Posterior cingulate gyrus (tissue), 11 donors: ENCODE results near the gene MYO3B.
"Not testable (repeated sequence)": the region's sequence is repeated elsewhere in the genome, so short reads cannot be mapped to it uniquely, and the experiment has no call there.

ENCODE experiments used
- DNase-seq, 10 donors: peaks; one replicate each; pipeline versions ENCODE4 v3.0.0 to v3.0.0-alpha.2; 2020 to 2021; ENCODE audit warnings: mixed read lengths in 3 of 10
- intact Hi-C: fragments of 100-400 bp; cut with DNase I; formaldehyde crosslinking; loops from one replicate; pipeline ENCODE4 v1.15.1; 2023

MYO3B gene

DNA sequence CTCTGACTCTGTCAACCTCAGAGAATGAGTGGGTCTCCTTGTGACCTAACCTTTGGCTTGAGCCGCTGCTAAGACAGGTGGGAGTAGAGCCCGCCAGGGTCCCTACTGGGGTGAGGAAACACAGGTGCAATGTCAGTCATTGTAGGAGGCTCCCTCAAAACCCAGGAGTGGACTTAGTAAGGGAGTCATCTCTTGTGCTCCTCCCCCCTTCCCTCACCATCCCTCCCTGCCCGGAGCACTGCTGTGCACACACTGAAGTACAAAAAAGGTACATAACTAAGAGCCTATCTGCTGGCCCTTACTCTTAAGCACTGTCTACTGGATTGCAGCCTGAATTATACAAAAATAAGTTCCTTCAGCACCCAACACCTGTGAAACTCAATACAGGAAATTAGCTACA, 77.2 kb downstream of the MYO3B start:
- intact Hi-C loops, result no loop called here
- DNase-seq, result no peak

DNA sequence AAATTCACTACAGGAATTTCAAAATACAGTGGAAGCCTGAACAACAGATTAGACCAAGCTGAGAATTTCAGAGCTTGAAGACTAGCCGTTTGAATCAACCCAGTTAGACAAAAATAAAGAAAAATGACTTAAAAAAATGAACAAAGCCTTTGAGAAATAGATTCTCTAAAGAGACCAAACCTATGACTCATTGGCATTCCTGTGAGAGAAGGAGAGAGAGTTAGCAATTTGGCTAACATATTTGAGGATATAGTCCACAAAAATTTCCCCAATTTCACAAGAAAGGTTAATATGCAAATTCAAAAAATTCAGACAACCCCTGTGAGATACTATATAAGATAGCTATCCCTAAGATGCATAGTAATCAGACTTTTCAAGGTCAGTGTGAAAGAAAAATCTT, 78.0 kb downstream of the MYO3B start:
- intact Hi-C loops, result no loop called here
- DNase-seq, result no peak

DNA sequence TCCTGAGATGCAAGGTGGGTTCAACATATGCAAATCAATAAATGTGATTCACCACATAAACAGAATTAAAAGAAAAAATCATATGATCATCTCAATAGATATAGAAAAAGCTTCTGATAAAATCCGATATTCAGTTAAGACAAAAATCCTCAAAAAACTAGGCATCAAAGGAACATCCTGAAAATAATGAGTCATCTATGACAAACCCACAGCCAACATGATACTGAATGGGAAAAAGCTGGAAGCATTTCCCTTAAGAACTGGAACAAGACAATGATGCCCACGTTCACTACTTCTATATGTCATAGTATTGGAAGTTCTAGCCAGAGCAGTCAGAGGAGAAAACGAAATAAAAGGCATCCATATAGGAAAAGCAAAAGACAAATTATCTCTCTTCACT, 80.4 kb downstream of the MYO3B start:
- intact Hi-C loops, result no loop called here
- DNase-seq, result no peak

DNA sequence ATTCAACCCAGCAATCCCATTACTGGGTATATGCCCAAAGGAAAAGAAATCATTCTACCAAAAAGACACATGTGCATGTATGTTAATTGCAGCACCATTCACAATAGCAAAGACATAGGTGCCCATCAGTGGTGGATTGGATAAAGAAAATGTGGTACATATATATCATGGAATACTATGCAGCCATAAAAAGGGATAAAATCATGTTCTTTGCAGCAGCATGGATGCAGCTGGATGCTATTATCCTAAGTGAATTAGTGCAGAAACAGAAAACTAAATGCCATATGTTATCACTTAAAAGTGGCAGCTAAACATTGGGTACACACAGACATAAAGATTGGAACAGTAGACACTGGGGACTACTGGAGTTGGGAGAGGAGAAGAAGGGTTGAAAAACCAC, 82.2 kb downstream of the MYO3B start:
- intact Hi-C loops, result no loop called here
- DNase-seq, result no peak

GRCh38 chr2:170261566-170261965, 83.6 kb downstream of the MYO3B start:
- intact Hi-C loops, result no loop called here
- DNase-seq, result no peak

DNA sequence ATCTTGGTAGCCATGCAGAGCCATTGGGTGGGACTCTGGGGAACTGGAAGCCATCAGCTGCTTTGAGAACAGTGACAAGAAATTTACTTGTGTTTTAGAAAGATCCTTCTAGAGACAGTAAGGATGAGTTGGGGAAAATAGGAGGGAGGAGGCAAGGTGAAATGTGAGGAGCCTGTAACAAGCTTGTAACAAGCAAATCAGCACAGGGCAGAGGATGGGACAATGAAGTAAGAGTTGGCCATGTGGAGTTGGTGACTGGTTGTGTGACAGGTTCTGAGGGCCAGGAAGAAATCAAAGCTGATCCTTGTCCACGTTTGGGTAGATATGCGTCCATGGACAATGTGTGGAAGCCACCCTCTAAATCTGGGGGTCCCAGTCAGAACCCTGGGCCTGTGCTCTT, 84.4 kb downstream of the MYO3B start:
- no peak for DNase-seq
- intact Hi-C loops, result no loop called here

GRCh38 chr2:170262806-170263205, 84.9 kb downstream of the MYO3B start:
- DNase-seq, result no peak
- intact Hi-C loops, result no loop called here

DNA sequence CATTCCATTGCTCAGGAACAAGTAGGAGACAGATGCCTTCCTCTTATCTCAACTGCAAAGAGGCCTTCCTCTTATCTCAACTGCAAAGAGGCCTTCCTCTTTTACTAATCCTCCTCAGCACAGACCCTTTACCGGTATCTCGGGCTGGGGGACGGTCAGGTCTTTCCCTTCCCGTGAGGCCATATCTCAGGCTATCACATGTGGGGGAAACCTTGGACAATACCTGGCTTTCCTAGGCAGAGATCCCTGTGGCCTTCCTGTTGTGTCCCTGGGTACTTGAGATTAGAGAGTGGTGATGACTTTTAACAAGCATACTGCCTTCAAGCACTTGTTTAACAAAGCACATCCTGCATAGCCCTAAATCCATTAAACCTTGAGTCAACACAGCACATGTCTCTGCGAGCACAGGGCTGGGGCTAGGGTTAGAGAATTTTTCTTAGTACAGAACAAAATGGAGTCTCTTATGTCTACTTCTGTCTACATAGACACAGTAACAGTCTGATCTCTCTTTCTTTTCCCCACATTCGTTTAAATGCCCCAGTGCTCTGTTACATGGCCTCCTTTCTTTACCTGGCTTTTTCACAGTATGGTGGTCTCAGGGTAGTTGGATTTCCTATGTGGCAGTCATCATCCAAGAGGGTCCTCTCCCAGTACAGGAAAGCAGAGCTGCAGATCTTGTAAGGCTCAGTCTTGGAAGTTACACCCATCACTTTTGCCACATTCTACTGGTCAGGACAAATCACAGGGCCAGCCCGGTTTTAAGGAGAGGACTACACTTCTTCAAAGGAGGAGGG, 86.0 kb downstream of the MYO3B start:
- not testable (repeated sequence) for DNase-seq

DNA sequence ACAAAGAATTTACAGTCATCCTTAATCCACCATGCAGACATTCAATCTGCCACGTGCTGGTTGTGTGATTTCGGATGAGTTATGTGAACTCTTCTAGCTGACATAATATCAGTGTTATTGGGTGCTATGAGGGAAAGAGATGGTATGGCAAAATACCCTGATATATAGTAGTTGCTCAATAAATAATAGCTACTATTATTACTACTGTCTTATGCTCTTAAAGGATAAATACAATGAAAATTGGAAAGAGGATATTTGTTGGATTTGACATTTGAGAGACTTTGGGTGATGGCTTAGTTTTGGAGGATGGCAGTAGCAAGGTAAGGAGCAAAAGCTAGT, 86.5 kb downstream of the MYO3B start:
- intact Hi-C loops, result no loop called here
- no peak for DNase-seq

More for the DNA sequence above, 86.0 kb downstream of the MYO3B start:
- intact Hi-C loops, result not testable (repeated sequence)

DNA sequence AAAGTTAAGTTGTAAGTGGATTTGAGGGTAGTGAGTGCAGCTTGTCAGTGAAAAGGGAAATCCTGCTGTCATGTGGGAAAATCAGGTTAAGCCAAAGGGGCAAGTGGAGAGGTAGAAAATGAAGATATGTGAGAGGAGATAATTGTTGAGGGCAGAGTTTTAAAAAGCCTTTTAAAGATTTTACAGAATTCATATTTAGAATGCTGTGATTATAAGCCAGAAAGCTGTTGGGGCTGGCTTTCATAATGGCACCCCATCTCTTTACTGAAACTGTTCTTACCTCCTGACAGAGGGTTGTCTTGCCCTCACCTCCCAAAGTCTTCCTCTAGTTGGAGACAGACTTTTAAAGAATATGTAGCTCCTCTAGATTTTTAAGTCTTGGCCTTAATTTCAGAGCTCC, 86.9 kb downstream of the MYO3B start:
- intact Hi-C loops, result no loop called here
- DNase-seq, result no peak

- intact Hi-C loops, result no loop called here
- no peak for DNase-seq
Measured at GRCh38 chr2:170265321-170265720, 87.4 kb downstream of the MYO3B start.

DNA sequence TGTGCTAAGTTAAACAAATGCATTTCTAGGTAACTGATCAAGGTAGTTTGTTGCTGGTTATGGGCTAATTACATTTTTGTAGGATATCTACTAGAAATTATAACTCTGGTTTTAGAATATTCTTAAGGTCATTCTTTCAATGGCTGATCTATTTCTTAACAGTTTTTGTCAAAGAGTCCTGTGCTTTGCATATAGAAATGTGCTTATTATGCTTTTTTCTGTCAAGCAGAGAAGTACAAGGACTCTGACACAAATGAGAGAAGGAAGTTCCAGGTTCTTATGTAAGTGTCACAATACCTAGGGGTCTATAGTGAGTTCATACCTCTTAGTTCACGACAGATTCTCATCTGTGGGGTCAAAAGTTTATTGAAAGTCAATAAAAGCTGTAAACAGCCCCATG, 88.4 kb downstream of the MYO3B start:
- intact Hi-C loops, result no loop called here

DNA sequence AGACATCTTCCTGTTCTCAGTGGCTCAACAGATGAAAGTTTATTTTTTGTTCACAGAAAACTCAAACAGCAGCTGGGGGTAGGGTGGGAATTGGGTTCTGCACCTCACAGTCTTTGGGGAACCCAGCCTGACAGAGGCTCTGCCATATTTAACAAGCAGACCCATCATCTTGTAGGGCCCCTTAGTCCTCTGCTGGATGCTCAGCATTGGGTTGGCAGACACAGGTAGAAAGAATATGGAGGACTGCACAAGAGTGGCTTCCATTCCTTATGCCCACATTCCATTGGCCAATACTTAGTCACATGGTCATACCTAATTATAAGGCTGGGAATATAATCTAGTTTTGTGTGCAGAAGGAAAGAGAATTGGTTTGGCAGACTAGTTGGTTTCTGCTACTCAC, 89.1 kb downstream of the MYO3B start:
- DNase-seq, result no peak
- intact Hi-C loops, result no loop called here

More for the DNA sequence above, 88.4 kb downstream of the MYO3B start:
- no peak for DNase-seq

- no peak for DNase-seq
- intact Hi-C loops, result no loop called here
Measured at GRCh38 chr2:170270278-170270864, 92.4 kb downstream of the MYO3B start.

DNA sequence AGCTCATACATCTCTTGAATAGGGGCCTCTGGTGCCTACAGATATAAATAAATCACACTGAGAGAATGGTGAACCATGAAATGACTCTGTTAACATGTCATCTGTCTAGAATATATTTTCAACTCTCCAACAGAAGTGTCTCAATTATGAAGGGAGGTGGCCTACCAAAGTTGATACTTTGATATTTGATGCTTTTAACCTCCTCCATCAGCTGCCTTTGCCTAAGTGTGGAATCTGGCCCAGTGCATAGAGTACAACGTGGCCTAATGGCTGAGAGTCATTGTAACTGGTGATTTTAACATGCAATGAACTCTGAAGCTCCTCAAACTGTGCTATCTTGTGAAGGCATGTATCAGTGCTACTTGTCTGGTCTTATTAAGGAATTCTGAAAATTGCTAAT, 93.4 kb downstream of the MYO3B start:
- intact Hi-C loops, result no loop called here
- no peak for DNase-seq

GRCh38 chr2:170276056-170276455, 98.1 kb downstream of the MYO3B start:
- no peak for DNase-seq
- intact Hi-C loops, result no loop called here

GRCh38 chr2:170276925-170277629, 99.1 kb downstream of the MYO3B start:
- DNase-seq, result no peak
- intact Hi-C loops, result no loop called here

- intact Hi-C loops, result no loop called here
- DNase-seq, result no peak
Measured at GRCh38 chr2:170277951-170278350, 100.0 kb downstream of the MYO3B start.

DNA sequence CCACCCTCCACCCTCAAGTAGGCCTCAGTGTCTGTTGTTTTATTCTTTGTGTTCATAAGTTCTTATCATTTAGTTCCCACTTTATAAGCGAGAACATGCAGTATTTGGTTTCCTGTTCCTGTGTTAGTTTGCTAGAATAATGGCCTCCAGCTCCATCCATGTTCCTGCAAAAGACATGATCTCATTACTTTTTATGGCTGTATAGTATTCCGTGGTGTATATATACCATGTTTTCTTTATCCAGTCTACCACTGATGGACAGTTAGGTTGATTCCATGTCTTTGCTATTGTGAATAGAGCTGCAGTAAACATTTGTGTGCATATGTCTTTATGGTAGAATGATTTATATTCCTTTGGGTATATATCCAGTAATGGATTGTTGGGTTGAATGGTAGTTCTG, 101.7 kb downstream of the MYO3B start:
- intact Hi-C loops, DNase-seq: not testable (repeated sequence)

DNA sequence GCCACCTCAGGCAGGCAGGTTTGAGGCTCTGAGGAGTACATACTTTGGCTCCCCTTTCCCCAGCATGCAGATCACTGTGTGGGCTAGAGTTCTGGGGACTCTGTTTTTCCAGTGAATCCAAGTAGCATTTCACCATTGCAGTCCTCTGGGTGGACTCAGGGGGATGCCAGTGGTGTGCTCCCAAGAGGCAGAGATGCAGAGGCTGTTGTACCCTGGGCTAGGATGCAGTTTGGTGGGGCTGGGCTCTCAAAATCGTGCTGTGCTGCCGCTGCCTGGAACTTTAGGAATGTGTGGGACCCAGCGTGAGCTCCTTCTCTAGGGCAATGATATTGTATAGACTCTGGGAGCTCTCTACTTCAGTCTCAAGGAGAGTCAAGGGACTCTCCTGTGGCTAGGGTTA, 104.9 kb downstream of the MYO3B start:
- intact Hi-C loops, result no loop called here

DNA sequence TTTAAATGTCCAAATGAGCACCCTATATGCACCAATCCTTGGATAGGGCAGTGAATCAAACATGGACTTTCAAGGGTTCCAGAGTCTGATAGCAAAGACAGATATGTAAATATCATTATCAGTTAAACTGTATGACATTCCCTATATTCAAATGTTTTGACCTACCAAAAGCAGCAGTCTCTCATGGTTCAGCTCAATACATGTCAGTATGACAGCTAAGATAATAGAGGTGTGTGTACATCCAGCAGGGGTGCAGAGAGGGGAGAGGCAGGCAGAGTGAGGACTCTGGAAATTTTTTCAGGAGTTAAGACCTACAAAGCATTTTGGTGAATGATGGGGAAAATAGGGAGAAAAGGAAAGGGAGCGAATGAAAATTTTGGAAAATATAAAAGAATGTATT, 106.3 kb downstream of the MYO3B start:
- intact Hi-C loops, result no loop called here
- DNase-seq, result no peak

More for the DNA sequence above, 104.9 kb downstream of the MYO3B start:
- DNase-seq, result no peak

- intact Hi-C loops, result no loop called here
- DNase-seq, result no peak
Measured at GRCh38 chr2:170288859-170289258, 110.9 kb downstream of the MYO3B start.
